SJCRH30 (cell line): ENCODE results near the gene LMTK3. TPM values are rescaled to one million over a fixed set of nuclear protein-coding genes. Genes with fewer than 3 reads are reported as not detected.

ENCODE experiments used
- DNase-seq, 2 experiments: peaks; one replicate each; pipeline ENCODE4 v3.0.0-alpha.2; 2015 to 2020
- H3K27ac ChIP-seq: fragments of 250-450 bp; sonication (Bioruptor Pico); 2 replicates; pipeline ENCODE4 v1.5.1; 2020; ENCODE audit warnings: mild to moderate bottlenecking, moderate library complexity
- H3K27me3 ChIP-seq: fragments of 250-450 bp; sonication (Bioruptor Pico); 2 replicates; pipeline ENCODE4 v1.5.1; 2020; ENCODE audit warnings: mild to moderate bottlenecking, moderate library complexity
- H3K36me3 ChIP-seq: fragments of 250-450 bp; sonication (Bioruptor Pico); 2 replicates; pipeline ENCODE4 v1.5.1; 2020; ENCODE audit warnings: mild to moderate bottlenecking, moderate library complexity
- H3K4me1 ChIP-seq: fragments of 250-450 bp; sonication (Bioruptor Pico); 2 replicates; pipeline ENCODE4 v1.5.1; 2020; ENCODE audit warnings: mild to moderate bottlenecking, moderate library complexity
- H3K4me3 ChIP-seq: fragments of 250-450 bp; sonication (Bioruptor Pico); 2 replicates; pipeline ENCODE4 v1.5.1; 2020; ENCODE audit warnings: mild to moderate bottlenecking, moderate library complexity
- H3K9me3 ChIP-seq: fragments of 250-450 bp; sonication (Bioruptor Pico); replicated peaks from 2 replicates; pipeline ENCODE4 v1.5.1; 2020; ENCODE audit warnings: mild to moderate bottlenecking, moderate library complexity
- total RNA-seq: library from RNA; depleted of rRNA; stranded (reverse); fragments of >200 nt; shearing (Covaris generic); gene quantifications from 2 replicates; pipeline ENCODE4 v1.2.3, GENCODE V29; 2014

The LMTK3 gene
- total RNA-seq, 1 experiment from 2014 or later = not detected

GRCh38 chr19:48461982-48462655 is 49.5 kb downstream of the LMTK3 start:
- Histone ChIP-seq H3K4me1 (no peaks in the 10 kb centered on the region), H3K4me3 (no peak overlapping the region), H3K27me3 (no peaks in the 10 kb centered on the region), H3K36me3 (peaks cover 8% of the 10 kb centered on the region; the same call in 1 of the 2 replicates), H3K27ac (no peak overlapping the region), H3K9me3 (no peaks in the 10 kb centered on the region)
- DNase-seq = no peak

GRCh38 chr19:48461651-48461981 is 50.0 kb downstream of the LMTK3 start:
- H3K9me3 ChIP-seq = no peaks in the 10 kb centered on the region
- H3K36me3 ChIP-seq = peaks cover 10% of the 10 kb centered on the region; the same call in 1 of the 2 replicates
- DNase-seq = no peak
- no peaks in the 10 kb centered on the region for H3K27me3 ChIP-seq
- no peak overlapping the region for H3K4me3 ChIP-seq
- H3K4me1 ChIP-seq = no peaks in the 10 kb centered on the region
- no peak overlapping the region for H3K27ac ChIP-seq

DNA sequence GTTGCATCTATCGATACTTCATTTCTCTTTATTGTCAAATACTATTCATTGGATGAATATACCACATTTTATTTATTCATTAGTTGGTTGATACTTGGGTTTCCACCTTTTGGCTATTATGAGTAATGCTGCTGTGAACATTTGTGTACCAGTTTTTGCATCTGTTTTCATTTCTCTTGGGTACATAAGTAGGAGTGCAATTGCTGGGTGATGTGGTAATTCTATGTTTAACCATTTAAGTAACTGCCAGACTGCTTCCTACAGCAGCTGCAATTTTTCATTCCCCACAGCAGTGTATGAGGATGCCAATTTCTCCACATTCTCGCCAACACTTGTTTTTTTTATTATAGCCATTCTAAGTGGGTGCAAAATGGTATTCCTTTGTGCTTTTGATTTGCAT is 53.6 kb downstream of the LMTK3 start:
- no peak for DNase-seq
- no peak overlapping the region for H3K27ac ChIP-seq
- no peak overlapping the region for H3K4me3 ChIP-seq
- H3K9me3 ChIP-seq = no peaks in the 10 kb centered on the region
- H3K4me1 ChIP-seq = no peaks in the 10 kb centered on the region
- H3K36me3 ChIP-seq = peaks cover 18% of the 10 kb centered on the region
- H3K27me3 ChIP-seq = no peaks in the 10 kb centered on the region

DNA sequence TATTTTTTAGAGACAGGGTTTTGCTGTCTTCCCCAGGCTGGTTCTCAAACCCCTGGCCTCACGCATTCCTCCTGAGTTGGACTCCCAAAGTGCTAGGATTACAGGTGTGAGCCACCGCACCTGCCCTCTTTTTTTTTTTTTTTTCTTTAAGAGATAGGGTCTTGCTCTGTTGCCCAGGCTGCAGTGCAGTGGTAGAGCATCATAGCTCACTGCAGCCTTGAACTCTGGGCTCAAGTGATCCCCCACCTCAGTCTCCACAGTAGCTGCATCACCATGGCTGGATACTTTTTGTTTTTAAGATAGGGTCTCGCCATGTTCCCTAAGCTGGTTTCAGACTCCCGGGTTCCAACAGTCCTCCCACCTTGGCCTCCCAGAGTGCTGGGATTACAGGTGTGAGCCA is 54.8 kb downstream of the LMTK3 start:
- no peak for DNase-seq
- Histone ChIP-seq H3K27ac (no peak overlapping the region), H3K4me1 (no peaks in the 10 kb centered on the region), H3K9me3 (no peaks in the 10 kb centered on the region), H3K36me3 (peaks cover 28% of the 10 kb centered on the region), H3K4me3 (no peak overlapping the region), H3K27me3 (no peaks in the 10 kb centered on the region)

- H3K4me1 ChIP-seq = no peaks in the 10 kb centered on the region
- peaks cover 36% of the 10 kb centered on the region for H3K36me3 ChIP-seq
- H3K9me3 ChIP-seq = no peaks in the 10 kb centered on the region
- H3K27ac ChIP-seq = no peak overlapping the region
- DNase-seq = no peak
- H3K4me3 ChIP-seq = no peak overlapping the region
- H3K27me3 ChIP-seq = no peaks in the 10 kb centered on the region
Measured at GRCh38 chr19:48455908-48456562, 55.6 kb downstream of the LMTK3 start.

DNA sequence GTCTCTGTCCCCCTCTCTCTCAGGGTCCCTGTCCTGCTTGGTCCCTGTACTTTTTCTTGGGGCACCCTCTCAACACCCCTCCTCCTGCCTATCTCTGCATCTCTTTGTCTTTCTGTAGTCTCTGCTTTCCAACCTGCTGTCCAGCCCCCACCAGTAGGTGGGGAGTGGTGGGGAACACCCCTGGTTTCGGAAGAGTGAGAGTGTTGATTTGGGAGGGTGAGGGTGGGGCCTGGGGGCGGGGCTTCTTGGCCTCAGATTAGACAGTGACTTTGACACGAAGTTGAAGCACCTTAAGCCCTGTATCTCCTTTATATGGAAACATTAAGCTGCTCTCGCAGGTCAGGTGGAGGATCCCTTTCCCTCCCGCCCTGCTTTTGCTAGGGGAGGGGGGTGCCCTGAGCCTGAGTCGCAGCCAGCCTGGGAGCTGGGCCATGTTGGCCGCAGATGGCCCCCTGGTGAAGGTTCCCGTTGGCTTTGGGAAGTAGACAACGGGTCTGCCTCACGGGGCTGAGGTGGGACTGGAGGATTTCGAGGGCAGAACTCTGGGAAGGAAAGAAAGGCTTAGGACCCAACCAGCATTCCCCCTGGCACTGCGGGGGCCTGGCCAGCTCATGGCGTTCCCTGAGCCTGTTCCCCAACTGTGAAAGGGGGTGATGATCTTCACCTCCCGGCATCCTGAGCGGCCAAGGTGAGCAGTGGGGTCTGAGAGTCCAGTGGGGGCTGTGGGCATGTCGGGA is 56.3 kb downstream of the LMTK3 start, which contains the start of gene KCNJ14:
Gene KCNJ14 (plus strand): TSS at position 404 of the 737 bp plus-strand sequence. CDS start 6,151 bp downstream, outside the sequence.
- DNase-seq = no peak
- Histone ChIP-seq H3K4me3 (no peak within 1 kb of the TSS), H3K4me1 (no peaks in the 10 kb centered on the region), H3K36me3 (peaks cover 36% of the 10 kb centered on the region), H3K9me3 (no peaks in the 10 kb centered on the region), H3K27me3 (no peaks in the 10 kb centered on the region), H3K27ac (no peak within 1 kb of the TSS)

- no peaks in the 10 kb centered on the region for H3K4me1 ChIP-seq
- no peak for DNase-seq
- no peak overlapping the region for H3K27ac ChIP-seq
- H3K9me3 ChIP-seq = no peaks in the 10 kb centered on the region
- H3K36me3 ChIP-seq = peaks cover 40% of the 10 kb centered on the region
- H3K4me3 ChIP-seq = no peak overlapping the region
- H3K27me3 ChIP-seq = no peaks in the 10 kb centered on the region
Measured at GRCh38 chr19:48454150-48454730, 57.4 kb downstream of the LMTK3 start.

DNA sequence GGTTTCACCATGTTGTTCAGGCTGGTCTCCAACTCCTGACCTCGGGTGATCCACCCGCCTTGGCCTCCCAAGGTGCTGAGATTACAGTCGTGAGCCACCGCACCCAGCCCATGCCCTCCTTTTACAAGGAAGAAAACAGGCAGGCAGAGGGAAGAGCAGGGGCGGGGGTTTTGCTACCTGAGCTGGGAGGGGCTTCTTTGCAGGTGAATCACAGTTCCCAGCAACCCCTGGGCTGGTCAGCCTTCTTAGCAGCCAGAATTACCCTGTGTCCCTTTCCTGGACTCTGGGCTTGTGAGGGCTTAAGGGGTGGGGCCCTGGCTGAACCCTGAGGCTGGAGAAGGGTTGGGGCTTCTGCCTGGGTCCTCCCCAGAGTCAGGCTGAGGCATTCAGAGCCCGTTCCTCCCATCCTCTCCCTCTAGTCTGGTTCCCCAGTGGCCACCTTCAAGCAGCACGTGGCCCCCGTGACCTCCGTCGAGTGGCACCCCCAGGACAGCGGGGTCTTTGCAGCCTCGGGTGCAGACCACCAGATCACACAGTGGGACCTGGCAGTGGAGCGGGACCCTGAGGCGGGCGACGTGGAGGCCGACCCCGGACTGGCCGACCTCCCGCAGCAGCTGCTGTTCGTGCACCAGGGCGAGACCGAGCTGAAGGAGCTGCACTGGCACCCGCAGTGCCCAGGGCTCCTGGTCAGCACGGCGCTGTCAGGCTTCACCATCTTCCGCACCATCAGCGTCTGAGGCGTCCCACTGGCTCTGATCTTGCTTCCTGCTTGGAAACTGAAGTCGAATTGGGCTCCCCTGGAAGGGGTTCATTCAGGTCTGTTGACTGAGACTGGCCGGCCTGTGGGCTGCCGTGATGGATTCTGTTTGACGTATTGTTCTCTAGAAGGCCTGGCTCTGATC is 59.1 kb downstream of the LMTK3 start:
- no peaks in the 10 kb centered on the region for H3K27me3 ChIP-seq
- DNase-seq = no peak
- no peak overlapping the region for H3K27ac ChIP-seq
- peaks cover 51% of the 10 kb centered on the region for H3K36me3 ChIP-seq
- no peaks in the 10 kb centered on the region for H3K9me3 ChIP-seq
- H3K4me1 ChIP-seq = no peaks in the 10 kb centered on the region
- no peak overlapping the region for H3K4me3 ChIP-seq

DNA sequence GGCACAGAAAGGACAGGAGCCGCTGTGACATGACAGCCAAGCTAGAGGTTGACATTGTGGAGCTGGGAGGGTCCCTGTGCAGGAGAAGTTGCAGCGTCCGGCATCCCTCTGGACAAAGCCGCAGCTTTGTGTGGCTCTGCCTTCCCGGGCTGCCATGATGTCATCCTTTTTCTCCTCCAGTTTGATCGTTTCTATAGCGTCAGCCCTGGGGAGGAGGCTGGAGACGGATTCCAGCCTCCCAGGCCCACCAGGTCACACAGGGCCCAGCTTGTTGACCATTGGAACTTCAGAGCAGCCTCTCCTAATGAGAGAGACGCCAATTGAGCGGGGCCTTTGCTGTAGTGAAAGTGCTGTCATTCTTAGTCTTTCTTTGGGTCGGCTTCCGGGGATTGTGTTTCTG is 60.0 kb downstream of the LMTK3 start:
- Histone ChIP-seq H3K36me3 (peaks cover 53% of the 10 kb centered on the region), H3K9me3 (no peaks in the 10 kb centered on the region), H3K4me1 (no peaks in the 10 kb centered on the region), H3K4me3 (no peak overlapping the region), H3K27me3 (no peaks in the 10 kb centered on the region), H3K27ac (no peak overlapping the region)
- no peak for DNase-seq

DNA sequence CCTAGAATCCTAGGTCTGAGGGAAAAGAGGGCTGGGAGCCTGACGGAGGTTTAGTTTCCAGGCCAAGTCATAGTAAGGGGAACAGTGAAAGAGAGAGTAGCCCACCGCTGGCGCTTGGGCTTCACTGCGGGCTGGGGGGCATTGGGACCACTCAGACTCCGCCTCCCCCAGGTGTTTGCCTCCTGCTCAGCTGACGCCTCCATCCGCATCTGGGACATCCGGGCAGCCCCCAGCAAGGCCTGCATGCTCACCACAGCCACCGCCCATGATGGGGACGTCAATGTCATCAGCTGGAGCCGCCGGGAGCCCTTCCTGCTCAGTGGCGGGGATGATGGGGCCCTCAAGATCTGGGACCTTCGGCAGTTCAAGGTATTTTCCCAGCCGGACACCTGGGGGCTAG is 60.8 kb downstream of the LMTK3 start:
- Histone ChIP-seq H3K27ac (no peak overlapping the region), H3K9me3 (no peaks in the 10 kb centered on the region), H3K36me3 (peaks cover 50% of the 10 kb centered on the region), H3K27me3 (no peaks in the 10 kb centered on the region), H3K4me3 (no peak overlapping the region), H3K4me1 (no peaks in the 10 kb centered on the region)
- DNase-seq = no peak

GRCh38 chr19:48450441-48450840 is 61.2 kb downstream of the LMTK3 start:
- Histone ChIP-seq H3K27me3 (no peaks in the 10 kb centered on the region), H3K36me3 (peaks cover 49% of the 10 kb centered on the region), H3K27ac (no peak overlapping the region), H3K9me3 (no peaks in the 10 kb centered on the region), H3K4me1 (no peaks in the 10 kb centered on the region), H3K4me3 (no peak overlapping the region)
- no peak for DNase-seq

- H3K27ac ChIP-seq = no peak overlapping the region
- H3K4me3 ChIP-seq = no peak overlapping the region
- H3K9me3 ChIP-seq = no peaks in the 10 kb centered on the region
- peaks cover 4% of the 10 kb centered on the region; the same call in 1 of the 2 replicates for H3K4me1 ChIP-seq
- H3K27me3 ChIP-seq = no peaks in the 10 kb centered on the region
- H3K36me3 ChIP-seq = peaks cover 49% of the 10 kb centered on the region
- no peak for DNase-seq
Measured at GRCh38 chr19:48448563-48448962, 63.1 kb downstream of the LMTK3 start.

DNA sequence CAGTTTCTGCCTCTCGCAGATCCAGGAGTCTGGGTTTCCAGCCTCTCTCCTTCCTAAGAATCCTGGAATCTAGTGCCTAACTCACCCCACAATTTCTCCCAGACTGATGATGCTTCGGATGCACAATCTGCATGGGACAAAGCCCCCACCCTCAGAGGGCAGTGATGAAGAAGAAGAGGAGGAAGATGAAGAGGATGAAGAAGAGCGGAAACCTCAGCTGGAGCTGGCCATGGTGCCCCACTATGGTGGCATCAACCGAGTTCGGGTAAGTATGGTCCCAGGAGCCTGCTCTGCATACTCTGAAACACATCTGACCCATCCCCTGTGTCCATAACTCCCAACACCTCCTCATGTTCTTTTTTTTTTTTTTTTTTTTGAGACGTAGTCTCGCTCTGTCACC is 65.1 kb downstream of the LMTK3 start:
- no peak for DNase-seq

More for the DNA sequence above, 65.1 kb downstream of the LMTK3 start:
- no peaks in the 10 kb centered on the region for H3K27me3 ChIP-seq
- no peaks in the 10 kb centered on the region for H3K9me3 ChIP-seq
- H3K27ac ChIP-seq = peak overlapping the region; percentile 75; the same call in 1 of the 2 replicates
- H3K4me1 ChIP-seq = peaks cover 4% of the 10 kb centered on the region; the same call in 1 of the 2 replicates
- peak overlapping the region; percentile 92 for H3K4me3 ChIP-seq
- H3K36me3 ChIP-seq = peaks cover 32% of the 10 kb centered on the region
